Keratinocyte (primary cell): ENCODE results near the gene MPZ. TPM values are rescaled to one million over a fixed set of nuclear protein-coding genes. Genes with fewer than 3 reads are reported as not detected.
A peak's percentile ranks its signal among the peaks of the same experiment; 100 is the strongest.
"Not testable (repeated sequence)": the region's sequence is repeated elsewhere in the genome, so short reads cannot be mapped to it uniquely, and the experiment has no call there.

Experiments used
- DNase-seq: peaks from one replicate; pipeline ENCODE4 v3.0.0-alpha.2; 2011; ENCODE audit warnings: low read depth, missing footprints, low spot score
- FAIRE-seq: peaks from 2 replicates; lab custom pipeline; 2011; peaks lifted over from hg19 to GRCh38; lab: Jason Lieb, UNC
- H2AFZ ChIP-seq: 2 replicates; pipeline ENCODE4 v1.6.0; 2012; ENCODE audit warnings: low read length, control low read depth, inconsistent platforms; ENCODE audit not compliant: control insufficient read depth
- H3K27ac ChIP-seq: 2 replicates; pipeline ENCODE4 v1.5.1; 2011; ENCODE audit warnings: low read length; ENCODE audit not compliant: control insufficient read depth, insufficient read depth
- H3K27me3 ChIP-seq: 3 replicates; pipeline ENCODE4 v1.6.0; 2011; ENCODE audit warnings: low read length; ENCODE audit not compliant: control insufficient read depth, insufficient read depth; ENCODE audit errors: extremely low read depth
- H3K36me3 ChIP-seq, 2 experiments: 2 replicates in 1 of 2; 3 replicates in 1 of 2; pipeline ENCODE4 v1.5.1; 2011; ENCODE audit warnings: low read length in 2 of 2, mild to moderate bottlenecking in 1 of 2; ENCODE audit not compliant: control insufficient read depth in 2 of 2, insufficient read depth in 2 of 2; ENCODE audit errors: extremely low read depth in 1 of 2
- H3K4me1 ChIP-seq: 3 replicates; pipeline ENCODE4 v1.5.1; 2011; ENCODE audit warnings: low read length; ENCODE audit not compliant: control insufficient read depth, insufficient read depth; ENCODE audit errors: extremely low read depth
- H3K4me2 ChIP-seq: 3 replicates; pipeline ENCODE4 v1.6.0; 2011; ENCODE audit warnings: low read depth, low read length; ENCODE audit not compliant: control insufficient read depth, insufficient read depth; ENCODE audit errors: extremely low read depth
- H3K4me3 ChIP-seq, 3 experiments: fragments of 200-600 bp in 1 of 3; sonication (generic) in 1 of 3; 2 replicates in 2 of 3; 3 replicates in 1 of 3; pipeline ENCODE4 v1.5.1; 2011 to 2016; ENCODE audit warnings: low read length in 3 of 3, mild to moderate bottlenecking in 3 of 3, control low read depth in 2 of 3, inconsistent platforms in 1 of 3, low read depth in 1 of 3, mixed read lengths in 1 of 3, mixed run types in 1 of 3, moderate library complexity in 1 of 3; ENCODE audit not compliant: control insufficient read depth in 2 of 3, insufficient read depth in 2 of 3; ENCODE audit errors: extremely low read depth in 1 of 3
- H3K79me2 ChIP-seq: 2 replicates; pipeline ENCODE4 v1.6.0; 2012; ENCODE audit warnings: low read length; ENCODE audit not compliant: control insufficient read depth, insufficient read depth
- H3K9ac ChIP-seq: 3 replicates; pipeline ENCODE4 v1.6.0; 2011; ENCODE audit warnings: low read length; ENCODE audit not compliant: control insufficient read depth, insufficient read depth; ENCODE audit errors: extremely low read depth
- H3K9me1 ChIP-seq: 3 replicates; pipeline ENCODE4 v1.6.0; 2011; ENCODE audit warnings: low read length; ENCODE audit not compliant: control insufficient read depth, insufficient read depth; ENCODE audit errors: extremely low read depth
- H3K9me3 ChIP-seq: 2 replicates; pipeline ENCODE4 v1.5.1; 2012; ENCODE audit warnings: low read depth, low read length; ENCODE audit not compliant: control insufficient read depth
- H4K20me1 ChIP-seq: 3 replicates; pipeline ENCODE4 v1.6.0; 2011; ENCODE audit warnings: low read length; ENCODE audit not compliant: control insufficient read depth, insufficient read depth; ENCODE audit errors: extremely low read depth
- EZH2 ChIP-seq: IDR thresholded peaks from one replicate; pipeline ENCODE4 v1.6.1; 2012; ENCODE audit warnings: inconsistent platforms, mild to moderate bottlenecking, low read length, moderate library complexity
- dilution Hi-C: fragments of 300-500 bp; cut with MboI; formaldehyde crosslinking; loops from one replicate; pipeline ENCODE4 v1.7.0; 2020; ENCODE audit warnings: low sequenced_read_pairs; ENCODE audit not compliant: extremely low pct_ligation_motif_present
- polyA plus RNA-seq, 5 experiments: library from polyadenylated mRNA; depleted of rRNA in 3 of 5; stranded (reverse) in 3 of 5; stranded (forward) in 1 of 5; unstranded in 1 of 5; fragments of >200 nt; gene quantifications; 1 replicate in 1 of 5; 2 replicates in 3 of 5; 3 replicates in 1 of 5; pipeline versions ENCODE4 v1.2.1 to v1.2.3, GENCODE V29; 2011 to 2012; ENCODE audit warnings: missing spikeins in 2 of 5, low read depth in 1 of 5, low replicate concordance in 1 of 5
- TF ChIP-seq, protein P1 (sequence below), 3 experiments: IDR thresholded peaks in 1 of 3; conservative IDR thresholded peaks in 1 of 3; optimal IDR thresholded peaks in 1 of 3; 2 replicates in 2 of 3; 3 replicates in 1 of 3; pipeline versions ENCODE3 to v1.5.1; 2011; ENCODE audit warnings: low read length in 3 of 3, mild to moderate bottlenecking in 3 of 3, moderate library complexity in 2 of 3, control low read depth in 1 of 3, inconsistent platforms in 1 of 3; ENCODE audit not compliant: insufficient read depth in 2 of 3; ENCODE audit errors: extremely low read depth in 1 of 3

Gene MPZ
- polyA plus RNA-seq, 1 donor (not counting 4 experiments of a cell fraction or from before 2014, with no cell fraction given) = 0.45 TPM

- H3K9ac ChIP-seq = no peak overlapping the region
- dilution Hi-C loops = no loop called here
- H2AFZ ChIP-seq = no peak overlapping the region
- H4K20me1 ChIP-seq = no peaks in the 10 kb centered on the region
- peaks cover 31% of the 10 kb centered on the region for H3K27me3 ChIP-seq
- no peaks in the 10 kb centered on the region for H3K9me1 ChIP-seq
- TF ChIP-seq EZH2 = no peak
- TF ChIP-seq, protein P1, sequence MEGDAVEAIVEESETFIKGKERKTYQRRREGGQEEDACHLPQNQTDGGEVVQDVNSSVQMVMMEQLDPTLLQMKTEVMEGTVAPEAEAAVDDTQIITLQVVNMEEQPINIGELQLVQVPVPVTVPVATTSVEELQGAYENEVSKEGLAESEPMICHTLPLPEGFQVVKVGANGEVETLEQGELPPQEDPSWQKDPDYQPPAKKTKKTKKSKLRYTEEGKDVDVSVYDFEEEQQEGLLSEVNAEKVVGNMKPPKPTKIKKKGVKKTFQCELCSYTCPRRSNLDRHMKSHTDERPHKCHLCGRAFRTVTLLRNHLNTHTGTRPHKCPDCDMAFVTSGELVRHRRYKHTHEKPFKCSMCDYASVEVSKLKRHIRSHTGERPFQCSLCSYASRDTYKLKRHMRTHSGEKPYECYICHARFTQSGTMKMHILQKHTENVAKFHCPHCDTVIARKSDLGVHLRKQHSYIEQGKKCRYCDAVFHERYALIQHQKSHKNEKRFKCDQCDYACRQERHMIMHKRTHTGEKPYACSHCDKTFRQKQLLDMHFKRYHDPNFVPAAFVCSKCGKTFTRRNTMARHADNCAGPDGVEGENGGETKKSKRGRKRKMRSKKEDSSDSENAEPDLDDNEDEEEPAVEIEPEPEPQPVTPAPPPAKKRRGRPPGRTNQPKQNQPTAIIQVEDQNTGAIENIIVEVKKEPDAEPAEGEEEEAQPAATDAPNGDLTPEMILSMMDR (optimal IDR thresholded peaks at IDR 0.05 in 1 of 3, IDR thresholded peaks at IDR 0.05 in 1 of 3, conservative IDR thresholded peaks at IDR 0.05 in 1 of 3; ENCODE audit: extremely low read depth in 1 of 3, insufficient read depth in 2 of 3, low read length in 3 of 3) = no peak
- no peaks in the 10 kb centered on the region for H3K36me3 ChIP-seq
- peak overlapping the region; percentile 79 for H3K4me2 ChIP-seq
- DNase-seq (no peak), FAIRE-seq (no peak)
- no peaks in the 10 kb centered on the region for H3K79me2 ChIP-seq
- H3K4me3 ChIP-seq = no peak overlapping the region
- no peak overlapping the region for H3K27ac ChIP-seq
- H3K4me1 ChIP-seq = peaks cover 12% of the 10 kb centered on the region
- no peaks in the 10 kb centered on the region for H3K9me3 ChIP-seq
These were observed 50.4 kb downstream of the MPZ start for GRCh38 chr1:161259345-161259702.

DNA sequence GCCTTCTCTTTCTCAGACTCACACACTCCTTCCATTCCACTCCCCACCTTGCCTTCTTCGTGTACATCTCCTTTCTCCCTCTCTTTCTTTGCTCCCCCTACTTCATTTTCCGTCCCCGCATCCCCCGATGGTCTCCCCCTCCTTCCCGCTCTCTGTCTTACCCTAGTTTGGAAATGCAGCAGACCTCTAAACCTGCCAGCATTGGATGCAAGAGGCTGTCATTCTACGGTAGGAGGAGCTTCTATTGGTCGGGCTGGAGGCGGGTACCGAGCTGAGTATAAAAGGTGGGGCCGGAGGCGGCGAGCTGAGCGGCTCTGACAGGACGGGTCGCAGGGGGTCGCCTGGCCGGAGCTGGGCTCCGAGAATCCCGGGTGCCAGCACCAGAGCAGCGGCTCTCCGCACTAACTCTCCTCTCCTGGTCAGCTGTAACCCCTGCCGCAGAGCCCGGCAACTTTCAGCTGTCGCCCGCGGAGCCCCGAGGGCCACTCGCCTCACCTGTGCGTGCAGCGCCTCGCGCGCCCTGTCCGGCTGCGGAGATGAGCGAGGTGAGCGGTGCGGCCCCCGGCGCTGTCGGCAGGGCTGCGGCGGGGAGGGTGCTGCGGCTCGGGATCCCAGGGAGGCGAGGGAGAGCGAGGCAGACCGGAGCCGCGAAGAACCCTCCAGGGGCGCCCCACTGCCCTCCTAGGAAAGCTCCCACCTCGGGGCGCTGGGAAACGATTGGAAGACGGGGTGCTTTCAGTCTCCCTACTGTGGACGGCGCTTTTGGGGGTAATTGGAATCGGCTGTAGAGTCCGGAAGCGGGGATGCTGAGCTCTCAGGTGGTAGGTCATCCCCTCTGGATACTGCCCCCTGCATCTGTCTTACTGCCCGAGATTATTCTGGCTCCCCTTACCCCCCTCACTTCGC lies 51.1 kb downstream of the MPZ start, which contains the start of gene PCP4L1:
PCP4L1 (plus strand) TSS at position 307 of the 906 bp plus-strand sequence; CDS start at position 537, 230 bp downstream.
- no peaks in the 10 kb centered on the region for H3K79me2 ChIP-seq
- no peaks in the 10 kb centered on the region for H4K20me1 ChIP-seq
- H3K27ac ChIP-seq = no peak within 1 kb of the TSS
- DNase-seq (no peak), FAIRE-seq (no peak)
- no peaks in the 10 kb centered on the region for H3K36me3 ChIP-seq
- TF ChIP-seq, protein P1 (optimal IDR thresholded peaks at IDR 0.05 in 1 of 3, IDR thresholded peaks at IDR 0.05 in 1 of 3, conservative IDR thresholded peaks at IDR 0.05 in 1 of 3; ENCODE audit: extremely low read depth in 1 of 3, insufficient read depth in 2 of 3, low read length in 3 of 3) = no peak
- peak; percentile 76 for TF ChIP-seq EZH2
- H3K27me3 ChIP-seq = peaks cover 31% of the 10 kb centered on the region
- H3K4me3 ChIP-seq = peak within 1 kb of the TSS; percentile 31 to 51 (median 44)
- peak within 1 kb of the TSS; percentile 59 for H2AFZ ChIP-seq
- dilution Hi-C loops = no loop called here
- peaks cover 12% of the 10 kb centered on the region for H3K4me1 ChIP-seq
- no peaks in the 10 kb centered on the region for H3K9me1 ChIP-seq
- peak within 1 kb of the TSS; percentile 79 for H3K4me2 ChIP-seq
- H3K9me3 ChIP-seq = no peaks in the 10 kb centered on the region
- H3K9ac ChIP-seq = no peak within 1 kb of the TSS

GRCh38 chr1:161257109-161257508 lies 52.7 kb downstream of the MPZ start:
- peaks cover 12% of the 10 kb centered on the region for H3K4me1 ChIP-seq
- H2AFZ ChIP-seq, H3K9me3 ChIP-seq, DNase-seq, H3K4me2 ChIP-seq, H3K79me2 ChIP-seq, H3K4me3 ChIP-seq, H3K36me3 ChIP-seq, dilution Hi-C loops, H4K20me1 ChIP-seq, H3K9me1 ChIP-seq, H3K9ac ChIP-seq, H3K27ac ChIP-seq, FAIRE-seq: not testable (repeated sequence)
- H3K27me3 ChIP-seq = peaks cover 31% of the 10 kb centered on the region
